C4-2B (cell line): Measurements from ENCODE around the gene KLHL35.

Experiments
- H3K27ac ChIP-seq: fragments of 450-650 bp; 2 replicates; pipeline ENCODE4 v1.5.1; 2017
- ZFX ChIP-seq: fragments of 450-650 bp; IDR thresholded peaks from 2 replicates; pipeline ENCODE4 v1.6.1; 2017
- TF ChIP-seq, protein P1 (sequence below): fragments of 450-650 bp; conservative IDR thresholded peaks from 2 replicates; pipeline ENCODE4 v1.5.1; 2017; ENCODE audit warnings: mild to moderate bottlenecking

KLHL35 gene

DNA sequence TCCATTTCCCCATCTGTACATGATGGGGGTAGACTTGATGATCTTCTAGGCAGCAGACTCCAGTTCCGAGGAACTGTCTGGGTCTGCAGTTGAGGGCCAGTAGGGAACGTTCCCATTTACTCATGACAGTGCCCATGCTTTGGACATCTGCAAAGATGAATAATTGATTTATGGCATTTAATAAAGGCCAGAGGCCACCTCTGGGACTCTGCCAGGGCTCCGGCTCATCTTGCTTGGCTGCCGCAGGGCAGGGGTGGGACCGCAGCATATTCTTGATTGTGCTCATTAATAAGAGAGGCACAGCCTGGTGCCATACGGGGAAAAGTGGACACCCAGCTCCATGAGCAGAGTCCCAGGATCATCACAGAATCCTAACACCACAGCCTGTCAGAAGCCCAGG, 28.1 kb upstream of the KLHL35 start:
- TF ChIP-seq, protein P1, sequence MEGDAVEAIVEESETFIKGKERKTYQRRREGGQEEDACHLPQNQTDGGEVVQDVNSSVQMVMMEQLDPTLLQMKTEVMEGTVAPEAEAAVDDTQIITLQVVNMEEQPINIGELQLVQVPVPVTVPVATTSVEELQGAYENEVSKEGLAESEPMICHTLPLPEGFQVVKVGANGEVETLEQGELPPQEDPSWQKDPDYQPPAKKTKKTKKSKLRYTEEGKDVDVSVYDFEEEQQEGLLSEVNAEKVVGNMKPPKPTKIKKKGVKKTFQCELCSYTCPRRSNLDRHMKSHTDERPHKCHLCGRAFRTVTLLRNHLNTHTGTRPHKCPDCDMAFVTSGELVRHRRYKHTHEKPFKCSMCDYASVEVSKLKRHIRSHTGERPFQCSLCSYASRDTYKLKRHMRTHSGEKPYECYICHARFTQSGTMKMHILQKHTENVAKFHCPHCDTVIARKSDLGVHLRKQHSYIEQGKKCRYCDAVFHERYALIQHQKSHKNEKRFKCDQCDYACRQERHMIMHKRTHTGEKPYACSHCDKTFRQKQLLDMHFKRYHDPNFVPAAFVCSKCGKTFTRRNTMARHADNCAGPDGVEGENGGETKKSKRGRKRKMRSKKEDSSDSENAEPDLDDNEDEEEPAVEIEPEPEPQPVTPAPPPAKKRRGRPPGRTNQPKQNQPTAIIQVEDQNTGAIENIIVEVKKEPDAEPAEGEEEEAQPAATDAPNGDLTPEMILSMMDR = no peak
- TF ChIP-seq ZFX = no peak
- no peak overlapping the region for H3K27ac ChIP-seq

DNA sequence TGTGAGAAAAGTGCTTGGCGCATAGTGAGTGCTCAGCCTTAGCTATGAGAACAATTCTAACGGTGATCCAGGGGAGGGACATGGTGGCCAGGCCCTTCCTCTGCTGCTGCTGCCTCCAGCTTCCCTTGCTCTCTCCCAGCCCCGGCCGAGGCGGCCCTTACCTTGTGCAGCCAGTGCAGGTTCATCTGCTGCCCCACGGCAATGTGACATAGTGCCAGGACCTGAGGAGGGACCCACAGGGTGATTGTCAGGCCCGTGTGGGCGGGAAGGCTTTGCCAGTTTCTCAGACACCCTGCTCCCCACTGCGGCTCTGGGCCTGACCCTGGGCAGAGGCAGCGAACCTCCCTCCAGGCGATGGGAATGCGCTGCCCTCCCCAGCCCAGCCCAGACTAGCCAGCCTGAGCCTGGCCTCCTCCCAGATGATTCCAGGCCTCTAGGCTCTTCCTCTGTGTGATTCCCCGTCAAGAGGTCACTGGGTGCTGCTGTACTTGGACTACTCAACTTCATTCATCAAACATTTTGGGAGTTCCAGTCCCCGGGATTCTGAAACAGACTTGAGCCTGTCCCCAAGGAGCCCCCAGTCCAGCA, 23.7 kb upstream of the KLHL35 start:
- no peak overlapping the region for H3K27ac ChIP-seq
- no peak for TF ChIP-seq ZFX
- TF ChIP-seq, protein P1 = no peak

DNA sequence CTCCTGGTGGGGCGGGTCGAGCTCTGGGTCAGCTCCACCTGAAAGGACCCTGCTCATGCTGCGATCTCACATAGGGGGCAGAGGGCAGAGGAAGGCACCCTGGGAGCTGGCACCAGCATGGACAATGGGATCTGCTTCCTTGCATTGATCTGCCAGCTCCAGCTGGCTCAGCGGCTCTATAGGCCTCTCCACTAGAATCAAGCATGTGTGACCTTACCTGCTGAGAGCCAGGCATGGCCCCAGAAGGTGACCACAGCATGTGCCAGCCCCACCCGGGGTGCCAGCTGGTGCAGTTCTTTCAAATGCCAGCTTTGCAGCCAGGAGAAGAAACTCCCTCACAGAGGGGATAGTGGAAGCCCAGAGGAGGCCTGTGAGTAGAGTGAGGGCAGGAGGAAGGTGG, 22.0 kb upstream of the KLHL35 start:
- TF ChIP-seq, protein P1 = no peak
- TF ChIP-seq ZFX = no peak
- no peak overlapping the region; the same call in 1 of the 2 replicates for H3K27ac ChIP-seq

DNA sequence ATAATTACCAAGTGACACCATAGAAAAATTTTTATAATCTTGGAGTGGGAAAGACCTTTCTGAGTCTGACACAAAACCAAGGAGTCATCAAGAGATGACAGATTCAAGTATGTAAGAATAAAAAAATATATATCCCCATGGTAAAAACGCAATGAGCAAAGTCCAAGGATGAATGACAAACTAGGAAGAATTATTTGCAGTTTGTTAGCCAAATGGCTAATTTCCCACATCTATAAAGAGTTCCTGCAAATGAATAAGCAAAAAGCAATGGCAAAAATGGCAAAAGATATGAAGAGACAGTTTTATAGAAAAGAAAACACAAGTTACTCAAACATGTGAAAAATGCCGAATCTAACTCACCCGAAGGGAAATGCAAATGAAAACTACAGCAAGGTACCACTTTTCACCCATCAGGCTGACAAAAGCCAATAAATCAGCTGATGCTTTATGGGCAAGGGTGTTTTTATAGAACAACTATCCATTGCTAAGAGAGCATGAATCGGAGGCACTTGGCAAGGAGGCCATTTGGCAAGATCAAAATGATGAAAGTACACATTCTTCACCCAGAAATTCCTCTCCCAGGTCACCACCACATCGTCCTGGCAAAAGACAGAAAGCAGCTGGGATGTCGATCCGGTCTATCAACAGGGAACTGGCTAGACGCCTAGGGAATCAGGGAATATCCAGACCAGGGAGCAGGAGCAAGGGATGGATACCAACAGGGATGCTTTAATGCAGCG, 21.1 kb upstream of the KLHL35 start:
- no peak overlapping the region for H3K27ac ChIP-seq
- no peak for TF ChIP-seq ZFX
- TF ChIP-seq, protein P1 = no peak

DNA sequence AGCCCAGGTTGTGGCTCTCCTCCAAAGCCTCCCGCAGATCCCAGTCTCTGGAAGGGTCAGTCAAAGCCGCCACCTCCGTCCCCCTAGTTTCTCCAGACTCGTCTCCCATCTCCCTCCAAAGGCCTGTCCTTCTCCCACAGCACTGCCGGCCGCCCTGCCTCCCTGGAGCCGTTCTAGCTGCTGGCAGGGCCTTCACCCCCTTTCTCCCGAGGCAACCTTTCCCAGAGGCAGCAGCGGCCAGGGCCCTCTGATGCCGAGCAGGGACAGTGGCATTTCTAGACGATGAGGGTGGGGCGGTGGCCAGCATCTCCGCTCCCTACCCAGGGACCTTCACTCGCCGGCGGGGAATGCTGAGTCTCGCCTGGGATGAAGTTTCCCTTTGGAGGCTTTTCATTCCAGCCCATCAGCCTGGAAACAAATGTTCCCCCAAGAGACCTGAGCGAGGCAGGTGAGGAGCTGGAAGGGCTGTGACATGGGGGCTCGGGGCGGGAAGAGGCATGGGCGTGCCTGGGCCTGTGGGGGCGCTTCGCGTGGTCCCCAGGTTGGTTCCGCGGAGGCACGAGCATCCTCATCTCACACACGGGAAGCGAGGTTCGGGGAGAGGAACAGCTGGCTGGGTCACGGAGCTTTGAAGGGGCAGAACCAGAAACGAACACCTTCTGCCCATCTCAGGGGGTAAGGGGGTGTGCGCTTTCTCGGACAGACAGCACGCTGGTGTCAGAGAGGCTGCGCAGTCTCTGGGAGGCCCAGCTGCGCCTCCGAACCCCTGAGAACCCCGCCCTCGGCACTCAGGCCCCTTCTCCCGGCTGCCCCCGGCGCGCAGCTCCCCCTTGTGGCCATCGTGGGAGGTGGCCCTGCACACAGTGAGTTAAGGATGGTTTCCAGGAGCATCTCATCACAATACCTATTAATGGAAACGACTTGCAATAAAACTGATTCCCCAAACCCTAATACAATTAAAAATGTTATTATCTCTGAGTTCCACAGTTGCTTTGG, 18.1 kb upstream of the KLHL35 start:
- no peak overlapping the region for H3K27ac ChIP-seq
- TF ChIP-seq, protein P1 = peak; percentile 93
- TF ChIP-seq ZFX = no peak

DNA sequence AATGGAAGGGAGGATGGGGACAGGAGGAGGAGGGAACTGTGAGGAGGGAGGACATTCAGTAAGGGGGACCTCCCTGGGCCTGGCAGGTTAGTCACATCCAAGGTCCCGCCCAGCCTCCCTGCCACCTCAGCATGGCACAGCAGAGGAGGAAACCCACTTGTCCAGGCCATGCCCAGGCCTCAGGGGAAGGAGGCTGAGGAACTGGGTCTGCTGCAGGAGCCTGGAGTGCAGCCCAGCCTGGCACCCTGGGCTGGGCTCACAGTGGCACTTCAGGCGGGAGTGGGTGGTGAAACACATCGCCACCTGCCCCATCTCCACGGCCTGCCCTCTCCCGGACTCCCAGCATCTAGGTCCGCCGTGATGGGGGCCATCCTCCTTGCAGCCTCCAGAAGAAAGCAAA, 17.2 kb upstream of the KLHL35 start:
- H3K27ac ChIP-seq = no peak overlapping the region
- TF ChIP-seq, protein P1 = no peak
